NCI-H187 (cell line): ENCODE results near the gene BICRAL.
"Not testable (repeated sequence)": the region's sequence is repeated elsewhere in the genome, so short reads cannot be mapped to it uniquely, and the experiment has no call there.

Source experiments
- DNase-seq, 2 experiments: peaks; one replicate each; lab custom pipeline; 2025; lab: John Stamatoyannopoulos, UW

The BICRAL gene

GRCh38 chr6:42762426-42762859, 19.4 kb upstream of the BICRAL start:
- DNase-seq = no peak

GRCh38 chr6:42762950-42763349, 18.9 kb upstream of the BICRAL start:
- DNase-seq = no peak

GRCh38 chr6:42764911-42765648, 16.8 kb upstream of the BICRAL start:
- peak; percentile 4 to 41 for DNase-seq

- no peak for DNase-seq
Observed at GRCh38 chr6:42766163-42766670, 15.6 kb upstream of the BICRAL start.

- DNase-seq = no peak
Observed at GRCh38 chr6:42769051-42769450, 12.8 kb upstream of the BICRAL start.

- no peak for DNase-seq
Observed at GRCh38 chr6:42769836-42770235, 12.0 kb upstream of the BICRAL start.

GRCh38 chr6:42771741-42772100, 10.1 kb upstream of the BICRAL start:
- no peak for DNase-seq

GRCh38 chr6:42774201-42774600, 7.7 kb upstream of the BICRAL start:
- no peak for DNase-seq

GRCh38 chr6:42774821-42775487, 6.9 kb upstream of the BICRAL start:
- not testable (repeated sequence) for DNase-seq

- DNase-seq = no peak
Observed at GRCh38 chr6:42777126-42777822, 4.6 kb upstream of the BICRAL start.

GRCh38 chr6:42778122-42778521, 3.7 kb upstream of the BICRAL start:
- DNase-seq = no peak

- no peak for DNase-seq
Observed at GRCh38 chr6:42779521-42779920, 2.3 kb upstream of the BICRAL start.

- no peak for DNase-seq
Observed at GRCh38 chr6:42781546-42781795, 381 bp upstream of the BICRAL start.

GRCh38 chr6:42782689-42783176, 881 bp downstream of the BICRAL start:
- peak; percentile 34 to 65 for DNase-seq

GRCh38 chr6:42783177-42783875, 1.5 kb downstream of the BICRAL start:
- DNase-seq = peak; percentile 15 to 58

- DNase-seq = peak in 1 of 2 experiments; percentile 15
Observed at GRCh38 chr6:42783876-42784642, 2.2 kb downstream of the BICRAL start.

- DNase-seq = no peak
Observed at GRCh38 chr6:42784717-42785498, 3.1 kb downstream of the BICRAL start.

- peak in 1 of 2 experiments; percentile 49 for DNase-seq
Observed at GRCh38 chr6:42786525-42786985, 4.7 kb downstream of the BICRAL start.

- DNase-seq = peak; percentile 72 to 85
Observed at GRCh38 chr6:42787063-42787472, 5.2 kb downstream of the BICRAL start.

GRCh38 chr6:42788671-42789070, 6.8 kb downstream of the BICRAL start:
- DNase-seq = no peak
